Upper lobe of left lung (tissue), 6 donors: Measurements from ENCODE around the gene RAB24. TPM values are rescaled to one million over a fixed set of nuclear protein-coding genes. Genes with fewer than 3 reads are reported as not detected.

Experiments
- ATAC-seq, 2 donors: fragments of 200-7000 bp; cut with Tn5 transposase; one replicate each; pipeline ENCODE4 v1.9.1; 2022; ENCODE audit warnings: mild to moderate bottlenecking in 2 of 2, moderate library complexity in 2 of 2; ENCODE audit not compliant: low FRiP score in 2 of 2
- DNase-seq, 2 donors: peaks; one replicate each; pipeline ENCODE4 v3.0.0-alpha.2; 2019 to 2020
- H3K27ac ChIP-seq, 4 donors: fragments of 200-600 bp; sonication (generic); one replicate each; pipeline ENCODE4 v1.5.1; 2016 to 2019
- H3K27me3 ChIP-seq, 4 donors: fragments of 200-600 bp; sonication (generic); one replicate each; pipeline ENCODE4 v1.5.1; 2017 to 2019
- H3K36me3 ChIP-seq, 4 donors: fragments of 200-600 bp; sonication (generic); one replicate each; pipeline ENCODE4 v1.5.1; 2016 to 2019
- H3K4me1 ChIP-seq, 4 donors: fragments of 200-600 bp; sonication (generic); one replicate each; pipeline ENCODE4 v1.5.1; 2018 to 2019
- H3K4me3 ChIP-seq, 4 donors: fragments of 200-600 bp; sonication (generic); one replicate each; pipeline ENCODE4 v1.5.1; 2017 to 2019; ENCODE audit warnings: mild to moderate bottlenecking in 2 of 4, moderate library complexity in 1 of 4
- H3K9me3 ChIP-seq, 4 donors: fragments of 200-600 bp; sonication (generic); one replicate each; pipeline ENCODE4 v1.5.1; 2018 to 2019
- EP300 ChIP-seq, 4 donors: sonication (generic); formaldehyde crosslinking; IDR thresholded peaks; one replicate each; pipeline ENCODE4 v1.5.1; 2017; ENCODE audit warnings: antibody characterized with exemption in 4 of 4, control low read depth in 2 of 4
- POLR2A ChIP-seq, 4 donors: fragments of 450-650 bp; IDR thresholded peaks; one replicate each; pipeline ENCODE4 v1.5.1; 2016 to 2017; ENCODE audit warnings: antibody characterized with exemption in 4 of 4, mild to moderate bottlenecking in 2 of 4
- POLR2AphosphoS5 ChIP-seq, 2 donors: sonication (generic); formaldehyde crosslinking; IDR thresholded peaks; one replicate each; pipeline ENCODE4 v1.5.1; 2017; ENCODE audit warnings: antibody characterized with exemption in 2 of 2
- WGBS, 2 donors: methylation state at CpG; one replicate each; pipeline ENCODE4 v1.1.5; 2017 to 2018; 5-methylcytosine and 5-hydroxymethylcytosine counted together
- total RNA-seq, 6 donors: library from RNA; depleted of rRNA in 4 of 6; stranded (reverse); fragments of >200 nt in 4 of 6; gene quantifications; one replicate each; pipeline versions ENCODE4 v1.1.0 to v1.2.1, GENCODE V29; 2016 to 2021
- TF ChIP-seq, protein P1 (sequence below), 6 experiments: fragments of 450-650 bp in 4 of 6; fragments of 200-600 bp in 2 of 6; sonication (generic) in 2 of 6; IDR thresholded peaks; one replicate each; pipeline ENCODE4 v1.5.1; 2016 to 2019; ENCODE audit warnings: antibody characterized with exemption in 6 of 6
- donor health status: DM: no; HTN: no; CAD: no; lungs with moderate emphysema.
- donor health status: DM: no; HTN: yes; CAD: no; lungs with severe emphysema.

Gene RAB24
- total RNA-seq, 6 donors from 2014 or later, result 26.8 to 92.2 (median 50.3) TPM

DNA sequence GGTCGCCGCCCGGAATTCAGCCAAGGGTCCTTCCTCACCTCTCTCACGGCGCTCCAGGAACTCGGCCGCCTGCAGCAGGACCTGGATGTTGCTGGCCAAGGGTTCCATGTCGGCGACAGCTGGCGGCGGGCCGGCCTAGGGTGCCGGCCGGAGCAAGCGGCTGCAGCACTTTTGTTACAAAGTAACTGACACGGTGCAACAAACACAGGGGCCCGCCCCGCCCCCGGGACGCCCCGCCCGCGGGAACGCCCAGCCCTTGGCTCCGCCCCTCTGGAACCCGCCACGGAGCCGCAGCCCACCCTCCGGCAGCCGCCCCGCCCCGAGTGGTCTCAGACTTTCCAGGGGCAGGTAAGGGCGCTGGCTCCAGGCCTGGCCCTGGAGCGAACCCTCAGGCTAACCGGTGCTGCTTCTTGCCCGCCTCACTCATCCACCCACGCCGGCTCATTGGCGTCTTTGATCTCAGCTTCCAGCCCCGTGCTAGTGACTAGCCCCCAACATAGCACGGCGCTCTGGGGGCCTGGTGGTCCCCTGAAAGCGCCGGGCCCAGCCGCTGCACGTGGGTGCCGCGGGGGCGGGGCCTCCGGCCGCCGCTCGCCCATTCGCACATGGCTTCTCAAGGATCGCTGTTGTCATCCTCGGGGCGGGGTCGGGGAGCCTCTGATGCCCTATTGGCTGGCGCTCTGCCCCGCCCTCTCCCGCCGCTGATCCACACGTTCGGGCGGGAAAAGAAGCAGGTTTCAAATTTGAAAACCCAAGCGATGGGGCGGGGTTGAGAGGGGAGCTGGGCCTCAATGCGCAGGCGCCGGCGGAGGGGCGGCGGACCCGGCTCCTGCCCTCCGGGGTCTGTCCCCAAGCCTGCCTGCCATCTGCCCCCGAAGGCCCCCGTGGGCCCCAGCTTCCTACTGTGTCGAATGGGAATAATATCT is 8.5 kb upstream of the RAB24 start, which contains the start of gene MXD3:
Gene MXD3 (minus strand): TSS at position 176 of the 926 bp plus-strand sequence. CDS start 68 bp downstream, at position 108.
- peak within 1 kb of the TSS; percentile 19 to 92 (median 46) for H3K27ac ChIP-seq
- H3K9me3 ChIP-seq, result no peaks in the 10 kb centered on the region
- ATAC-seq (peak; percentile 88 to 96), DNase-seq (peak; percentile 97)
- no peaks in the 10 kb centered on the region for H3K27me3 ChIP-seq
- peak within 1 kb of the TSS; percentile 42 to 71 (median 63) for H3K4me3 ChIP-seq
- WGBS, 2 donors, result 2% methylated on average over 36 to 52 of the region's 78 CpGs
- peaks cover 0 to 16% (median 6%) of the 10 kb centered on the region in 4 donors for H3K36me3 ChIP-seq
- peaks cover 33 to 47% (median 36%) of the 10 kb centered on the region in 4 donors for H3K4me1 ChIP-seq
- peak in 1 of 2 donors; percentile 48 for TF ChIP-seq POLR2AphosphoS5 (IDR thresholded peaks at IDR 0.05)
- TF ChIP-seq EP300 (IDR thresholded peaks at IDR 0.05), result no peak

DNA sequence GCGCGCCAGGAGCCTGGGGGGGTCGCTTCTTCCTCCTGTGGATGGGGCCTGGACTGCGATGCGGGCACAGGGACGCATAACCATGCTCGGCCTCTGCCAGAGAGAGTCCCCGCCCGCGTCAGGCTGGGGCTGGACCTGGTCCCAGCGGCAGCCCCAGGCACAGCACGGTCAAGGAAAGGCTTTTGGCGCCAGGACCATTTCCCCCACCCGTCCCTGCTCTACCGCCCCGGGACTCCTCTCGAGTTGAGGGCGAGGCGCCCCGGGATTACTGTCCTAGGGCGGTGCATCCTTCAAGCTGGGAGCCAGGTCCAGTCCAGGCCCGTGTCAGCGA is 7.8 kb upstream of the RAB24 start:
- TF ChIP-seq EP300 (IDR thresholded peaks at IDR 0.05) (no peak), POLR2AphosphoS5 (IDR thresholded peaks at IDR 0.05) (no peak), POLR2A (IDR thresholded peaks at IDR 0.05) (no peak)
- H3K4me3 ChIP-seq, result peak overlapping the region in 3 of 4 donors; percentile 42 to 71 (median 66)
- DNase-seq (peak in 1 of 2 donors; percentile 80), ATAC-seq (no peak)
- peaks cover 0 to 22% (median 11%) of the 10 kb centered on the region in 4 donors for H3K36me3 ChIP-seq
- H3K9me3 ChIP-seq, result no peaks in the 10 kb centered on the region
- WGBS, 2 donors, result 0% methylated on average over 2 of the region's 23 CpGs; no CpG with 5 or more reads in 1 of the 2 donors
- peaks cover 33 to 53% (median 39%) of the 10 kb centered on the region in 4 donors for H3K4me1 ChIP-seq
- H3K27ac ChIP-seq, result peak overlapping the region in 2 of 4 donors; percentile 16 to 92
- H3K27me3 ChIP-seq, result no peaks in the 10 kb centered on the region

DNA sequence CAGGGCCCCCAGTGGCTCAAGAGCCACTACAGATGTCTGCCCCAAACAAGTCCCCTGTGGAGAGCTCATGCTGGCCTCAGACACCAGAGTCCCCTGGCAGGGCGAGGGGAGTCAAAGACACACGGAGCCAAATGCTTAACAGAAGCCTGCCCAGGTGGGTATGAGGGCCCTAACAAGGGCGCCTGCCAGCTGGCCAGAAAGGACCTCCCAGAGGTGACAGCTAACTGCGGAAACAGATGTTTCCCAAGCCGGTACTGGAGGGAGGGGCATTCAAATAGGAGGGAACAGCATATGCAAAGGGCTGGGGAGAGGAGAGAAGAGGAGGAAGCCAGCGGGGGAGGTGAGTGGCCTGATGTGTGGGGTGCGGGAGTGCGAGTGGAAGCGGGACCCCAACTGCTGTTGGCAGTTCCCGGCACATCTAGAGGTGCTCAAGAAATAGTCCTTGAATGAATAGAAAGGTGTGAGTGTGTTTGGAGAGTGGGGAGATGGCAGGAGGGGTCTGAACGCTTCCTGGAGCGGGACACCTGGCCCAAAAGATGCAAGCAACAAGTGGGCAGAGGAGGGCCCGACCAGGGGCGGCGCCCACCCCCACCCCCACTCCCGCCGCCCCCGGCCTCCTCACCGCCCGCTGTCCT is 7.4 kb upstream of the RAB24 start:
- peak overlapping the region in 3 of 4 donors; percentile 42 to 71 (median 66) for H3K4me3 ChIP-seq
- H3K27ac ChIP-seq, result peak overlapping the region in 3 of 4 donors; percentile 19 to 92 (median 38)
- peak in 1 of 2 donors; percentile 59 for DNase-seq

DNA sequence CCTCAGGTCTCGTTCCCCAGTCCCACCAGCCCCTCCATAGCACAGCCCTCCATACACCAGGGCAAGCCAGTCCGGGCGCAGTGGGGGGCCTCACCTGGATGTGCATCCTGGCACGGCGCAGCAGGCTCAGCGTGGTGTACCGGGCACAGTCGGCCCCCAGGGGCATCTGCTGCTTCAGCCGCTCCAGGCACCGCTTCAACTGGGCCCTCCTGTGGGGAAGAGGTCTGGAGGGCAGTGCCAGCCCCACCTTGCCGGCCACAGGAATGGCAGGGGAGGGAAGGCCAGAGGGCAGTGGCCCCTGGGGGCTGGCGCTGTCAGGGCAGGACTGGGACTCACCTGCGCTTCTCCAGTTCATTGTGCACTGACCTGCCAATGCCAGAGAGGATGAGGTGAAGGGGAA is 6.8 kb upstream of the RAB24 start:
- H3K4me1 ChIP-seq, result peaks cover 37 to 62% (median 47%) of the 10 kb centered on the region in 4 donors
- no peak for TF ChIP-seq EP300 (IDR thresholded peaks at IDR 0.05)
- TF ChIP-seq POLR2AphosphoS5 (IDR thresholded peaks at IDR 0.05), result no peak
- TF ChIP-seq POLR2A (IDR thresholded peaks at IDR 0.05), result no peak
- TF ChIP-seq, protein P1, sequence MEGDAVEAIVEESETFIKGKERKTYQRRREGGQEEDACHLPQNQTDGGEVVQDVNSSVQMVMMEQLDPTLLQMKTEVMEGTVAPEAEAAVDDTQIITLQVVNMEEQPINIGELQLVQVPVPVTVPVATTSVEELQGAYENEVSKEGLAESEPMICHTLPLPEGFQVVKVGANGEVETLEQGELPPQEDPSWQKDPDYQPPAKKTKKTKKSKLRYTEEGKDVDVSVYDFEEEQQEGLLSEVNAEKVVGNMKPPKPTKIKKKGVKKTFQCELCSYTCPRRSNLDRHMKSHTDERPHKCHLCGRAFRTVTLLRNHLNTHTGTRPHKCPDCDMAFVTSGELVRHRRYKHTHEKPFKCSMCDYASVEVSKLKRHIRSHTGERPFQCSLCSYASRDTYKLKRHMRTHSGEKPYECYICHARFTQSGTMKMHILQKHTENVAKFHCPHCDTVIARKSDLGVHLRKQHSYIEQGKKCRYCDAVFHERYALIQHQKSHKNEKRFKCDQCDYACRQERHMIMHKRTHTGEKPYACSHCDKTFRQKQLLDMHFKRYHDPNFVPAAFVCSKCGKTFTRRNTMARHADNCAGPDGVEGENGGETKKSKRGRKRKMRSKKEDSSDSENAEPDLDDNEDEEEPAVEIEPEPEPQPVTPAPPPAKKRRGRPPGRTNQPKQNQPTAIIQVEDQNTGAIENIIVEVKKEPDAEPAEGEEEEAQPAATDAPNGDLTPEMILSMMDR (IDR thresholded peaks at IDR 0.05), result no peak
- DNase-seq (peak; percentile 23 to 82), ATAC-seq (no peak)
- peak overlapping the region in 3 of 4 donors; percentile 19 to 92 (median 38) for H3K27ac ChIP-seq
- peaks cover 0 to 33% (median 18%) of the 10 kb centered on the region in 4 donors for H3K36me3 ChIP-seq
- H3K9me3 ChIP-seq, result no peaks in the 10 kb centered on the region
- H3K27me3 ChIP-seq, result no peaks in the 10 kb centered on the region
- H3K4me3 ChIP-seq, result peak overlapping the region in 1 of 4 donors; percentile 66
- WGBS, 2 donors, result 87 to 93% methylated on average over 13 of the region's 13 CpGs

More for the DNA sequence above, 7.4 kb upstream of the RAB24 start:
- no peak for ATAC-seq
- peaks cover 0 to 27% (median 15%) of the 10 kb centered on the region in 4 donors for H3K36me3 ChIP-seq
- no peaks in the 10 kb centered on the region for H3K27me3 ChIP-seq
- TF ChIP-seq POLR2A (IDR thresholded peaks at IDR 0.05) (no peak), EP300 (IDR thresholded peaks at IDR 0.05) (no peak), POLR2AphosphoS5 (IDR thresholded peaks at IDR 0.05) (no peak)
- TF ChIP-seq, protein P1 (IDR thresholded peaks at IDR 0.05), result no peak
- peaks cover 33 to 56% (median 41%) of the 10 kb centered on the region in 4 donors for H3K4me1 ChIP-seq
- WGBS, 2 donors, result 7 to 32% methylated on average over 13 of the region's 20 CpGs
- no peaks in the 10 kb centered on the region for H3K9me3 ChIP-seq

DNA sequence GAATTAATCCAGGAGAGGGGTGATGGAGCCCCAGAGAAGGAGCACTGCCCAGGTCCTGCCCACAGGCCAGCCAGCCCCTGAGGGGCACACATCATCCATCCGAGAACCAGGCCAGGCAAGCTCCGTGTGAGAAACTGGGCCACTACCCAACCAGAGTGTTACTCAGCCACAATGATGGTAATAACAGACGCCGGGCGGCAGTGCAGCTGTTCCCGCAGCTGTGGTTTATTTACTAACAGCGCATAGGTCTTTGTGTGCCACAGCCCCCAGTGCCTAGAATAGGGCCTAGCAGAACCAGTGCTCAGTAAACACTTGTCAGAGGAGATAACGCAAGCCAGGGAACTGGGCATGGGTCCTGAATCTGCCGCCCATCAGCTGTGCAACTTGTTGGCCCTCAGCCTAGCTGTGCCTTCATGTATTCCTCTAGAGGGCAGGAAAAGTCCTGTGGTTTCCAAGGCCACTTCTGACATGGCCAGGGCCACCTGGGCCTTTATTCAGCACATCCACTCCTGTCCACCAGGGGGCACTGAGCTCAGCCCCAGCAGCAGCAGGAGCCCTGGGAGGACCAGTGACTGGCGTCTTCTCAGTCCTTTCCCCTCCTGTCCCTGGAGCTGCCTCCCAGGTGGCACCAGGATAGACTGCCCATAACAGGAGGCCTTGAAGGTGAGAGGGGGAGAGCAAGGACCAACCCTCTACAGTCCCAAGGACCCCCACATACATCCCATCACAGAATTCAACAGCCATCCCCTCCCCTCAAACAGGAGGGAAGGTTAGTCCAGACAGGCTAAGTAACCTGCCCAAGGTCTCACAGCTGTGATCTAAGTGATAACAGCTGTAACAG is 6.1 kb upstream of the RAB24 start:
- peak overlapping the region; percentile 4 to 92 (median 10) for H3K27ac ChIP-seq

More for the DNA sequence above, 6.1 kb upstream of the RAB24 start:
- peaks cover 0 to 37% (median 19%) of the 10 kb centered on the region in 4 donors for H3K36me3 ChIP-seq
- ATAC-seq, result peak; percentile 37 to 56
- no peak overlapping the region for H3K4me3 ChIP-seq
- TF ChIP-seq, protein P1 (IDR thresholded peaks at IDR 0.05), result peak; percentile 74 to 89 (median 81)
- TF ChIP-seq POLR2A (IDR thresholded peaks at IDR 0.05), result no peak
- no peaks in the 10 kb centered on the region for H3K9me3 ChIP-seq
- no peaks in the 10 kb centered on the region for H3K27me3 ChIP-seq
- H3K4me1 ChIP-seq, result peaks cover 44 to 69% (median 54%) of the 10 kb centered on the region in 4 donors
- WGBS, 2 donors, result 67 to 77% methylated on average over 6 to 10 of the region's 10 CpGs
- peak in 1 of 2 donors; percentile 83 for DNase-seq
